K562 (cell line): ENCODE data around the gene KCNQ5. TPM values are rescaled to one million over a fixed set of nuclear protein-coding genes. Genes with fewer than 3 reads are reported as not detected.

Experiments used
- ATAC-seq: fragments of 200-7000 bp; cut with Tn5 transposase; 3 replicates; pipeline ENCODE4 v1.9.1; 2020; ENCODE audit warnings: moderate library complexity
- BruUV-seq: library from RNA; stranded (reverse); fragments of 400-500 nt; replicated peaks from 2 replicates; lab custom pipeline; 2021; lab: Mats Ljungman, UMichigan
- CTCF ChIA-PET: fragments of 300-600 bp; formaldehyde crosslinking; extraction: SDS; loops from one replicate; lab custom pipeline; 2021; ENCODE audit warnings: low intra/inter-chr PET ratio; lab: Yijun Ruan, JAX
- POLR2A ChIA-PET: fragments of 300-600, 350-650 bp; sonication (Branson Sonifier 250); formaldehyde crosslinking; extraction: SDS; loops from one replicate; lab custom pipeline; 2021; ENCODE audit warnings: antibody characterized with exemption, inconsistent platforms; lab: Yijun Ruan, JAX
- DNase-seq, 4 experiments: peaks; one replicate each; pipeline versions ENCODE4 v3.0.0 to v3.0.0-alpha.2; 2011 to 2018; ENCODE audit warnings: low spot score in 3 of 4, mixed read lengths in 3 of 4; ENCODE audit errors: extremely low read depth in 1 of 4
- FAIRE-seq: peaks from 2 replicates; lab custom pipeline; 2011; peaks lifted over from hg19 to GRCh38; lab: Jason Lieb, UNC
- H2AFZ ChIP-seq: 2 replicates; pipeline ENCODE4 v1.6.0; 2011; ENCODE audit warnings: low read depth, low read length, control low read depth, inconsistent platforms
- H3K27ac ChIP-seq: fragments of 200-600 bp; 3 replicates; pipeline ENCODE4 v1.8.0; 2011; ENCODE audit warnings: low read depth, mild to moderate bottlenecking, control low read depth, inconsistent platforms, low read length, moderate library complexity, mixed read lengths; ENCODE audit errors: extremely low read depth
- H3K27me3 ChIP-seq, 2 experiments: fragments of 300-600 bp in 1 of 2; 2 replicates in 1 of 2; 3 replicates in 1 of 2; pipeline versions ENCODE4 v1.6.0 to v1.8.0; 2011; ENCODE audit warnings: inconsistent platforms in 2 of 2, low read length in 2 of 2, mild to moderate bottlenecking in 1 of 2, mixed read lengths in 1 of 2, moderate library complexity in 1 of 2; ENCODE audit not compliant: control insufficient read depth in 2 of 2, insufficient read depth in 2 of 2
- H3K36me3 ChIP-seq: fragments of 300-600 bp; 3 replicates; pipeline ENCODE4 v1.8.0; 2011; ENCODE audit warnings: mild to moderate bottlenecking, low read length, inconsistent platforms; ENCODE audit not compliant: control insufficient read depth, insufficient read depth
- H3K4me1 ChIP-seq, 2 experiments: fragments of 200-600 bp in 1 of 2; replicated peaks in 1 of 2; 2 replicates in 1 of 2; 3 replicates in 1 of 2; pipeline versions ENCODE4 v1.5.1 to v1.8.0; 2011; ENCODE audit warnings: inconsistent platforms in 2 of 2, low read length in 2 of 2, mild to moderate bottlenecking in 1 of 2, mixed read lengths in 1 of 2, moderate library complexity in 1 of 2; ENCODE audit not compliant: control insufficient read depth in 2 of 2, insufficient read depth in 2 of 2
- H3K4me2 ChIP-seq: 2 replicates; pipeline ENCODE4 v1.6.1; 2011; ENCODE audit warnings: low read length, control low read depth, inconsistent platforms, mixed read lengths; ENCODE audit not compliant: insufficient read depth
- H3K4me3 ChIP-seq: fragments of 200-600 bp; sonication (generic), shearing (Covaris generic); 2 replicates; pipeline ENCODE4 v1.5.1; 2016; ENCODE audit warnings: control low read depth, inconsistent platforms
- H3K79me2 ChIP-seq: fragments of 200-600 bp; 3 replicates; pipeline ENCODE4 v1.8.0; 2011; ENCODE audit warnings: low read length, inconsistent platforms; ENCODE audit not compliant: control insufficient read depth, insufficient read depth
- H3K9ac ChIP-seq, 2 experiments: 2 replicates each; pipeline versions ENCODE4 v1.6.0 to v1.6.1; 2011; ENCODE audit warnings: low read depth in 2 of 2, low read length in 2 of 2, control low read depth in 1 of 2, inconsistent platforms in 1 of 2, mild to moderate bottlenecking in 1 of 2, mixed read lengths in 1 of 2; ENCODE audit not compliant: insufficient read depth in 1 of 2
- H3K9me1 ChIP-seq: one replicate; pipeline ENCODE4 v1.6.0; 2011; ENCODE audit warnings: inconsistent platforms, mild to moderate bottlenecking, low read length, moderate library complexity; ENCODE audit not compliant: control insufficient read depth, insufficient read depth
- H3K9me3 ChIP-seq: replicated peaks from 2 replicates; pipeline ENCODE4 v1.5.1; 2011; ENCODE audit warnings: low read depth, low read length, inconsistent platforms; ENCODE audit not compliant: control insufficient read depth, insufficient read depth
- H4K20me1 ChIP-seq: replicated peaks from 2 replicates; pipeline ENCODE4 v1.6.1; 2011; ENCODE audit warnings: low read length, inconsistent platforms, mixed read lengths; ENCODE audit not compliant: control insufficient read depth, insufficient read depth
- EHMT2 ChIP-seq: fragments of 450-650 bp; IDR thresholded peaks from 2 replicates; pipeline ENCODE4 v1.6.1; 2018; ENCODE audit warnings: antibody characterized with exemption
- ELK3 ChIP-seq: fragments of 450-650 bp; formaldehyde crosslinking; IDR thresholded peaks from 2 replicates; pipeline ENCODE4 v1.4.0; 2020; ENCODE audit warnings: mild to moderate bottlenecking
- FUS ChIP-seq: fragments of 200-400 bp; formaldehyde crosslinking; optimal IDR thresholded peaks from 2 replicates; pipeline ENCODE3; 2017; ENCODE audit warnings: low read depth, low read length
- GATAD2A ChIP-seq: fragments of 450-650 bp; IDR thresholded peaks from 2 replicates; pipeline ENCODE4 v1.6.1; 2017
- NCOR1 ChIP-seq: fragments of 450-650 bp; IDR thresholded peaks from 2 replicates; pipeline ENCODE4 v1.6.1; 2016; ENCODE audit warnings: mild to moderate bottlenecking, moderate library complexity
- PURB ChIP-seq: sonication (generic); formaldehyde crosslinking; IDR thresholded peaks from 2 replicates; pipeline ENCODE4 v1.9.0; 2021; ENCODE audit warnings: low read depth, mild to moderate bottlenecking, missing genetic modification reagents
- ZNF212 ChIP-seq: fragments of 450-650 bp; formaldehyde crosslinking; IDR thresholded peaks from 2 replicates; pipeline ENCODE4 v1.4.0; 2020; ENCODE audit warnings: mild to moderate bottlenecking
- WGBS: fragments of 100-300 bp; shearing (Covaris generic); methylation state at CpG from one replicate; pipeline ENCODE4 v1.1.6; 2016; ENCODE audit warnings: low coverage, mixed read lengths; ENCODE audit not compliant: insufficient coverage; ENCODE audit errors: missing lambda C conversion rate; 5-methylcytosine and 5-hydroxymethylcytosine counted together
- in situ Hi-C: fragments of 300-500 bp; cut with MboI; formaldehyde crosslinking; loops from 4 replicates; pipeline ENCODE4 v1.15.0; 2018; ENCODE audit warnings: inconsistent platforms, mixed read lengths
- intact Hi-C: fragments of 100-400 bp; cut with micrococcal nuclease; formaldehyde crosslinking; loops from 2 replicates; pipeline ENCODE4 v1.14.2; 2022
- polyA plus RNA-seq, 8 experiments: library from polyadenylated mRNA; depleted of rRNA in 4 of 8; stranded (reverse) in 5 of 8; unstranded in 3 of 8; fragments of >200 nt; fragmentation: Nextera tagmentation in 2 of 8; fragmentation: Illumina TruSeq in 1 of 8; extraction: Ambion mirVana in 2 of 8; extraction: Trizol in 1 of 8; gene quantifications; 2 replicates each; pipeline versions ENCODE4 v1.2.1 to v1.2.3, GENCODE V29; 2011 to 2014; ENCODE audit warnings: inconsistent platforms in 1 of 8, missing spikeins in 1 of 8
- total RNA-seq, 7 experiments: library from RNA; depleted of rRNA in 6 of 7; stranded (reverse); fragments of >200 nt in 6 of 7; fragmentation: Illumina TruSeq in 2 of 7; extraction: Trizol in 2 of 7; gene quantifications; 2 replicates each; pipeline versions ENCODE4 v1.2.1 to v1.2.3, GENCODE V29; 2011 to 2021; ENCODE audit warnings: low replicate concordance in 1 of 7

Gene KCNQ5
- total and polyA plus RNA-seq, 9 of the 15 experiments (the other 6 are each of a cell fraction or from before 2014, with no cell fraction given): 0.31 to 5.9 (median 2.6) TPM

GRCh38 chr6:72835749-72836148, 213.9 kb downstream of the KCNQ5 start:
- POLR2A ChIA-PET: no interaction called here
- Histone ChIP-seq H3K36me3 (no peaks in the 10 kb centered on the region), H3K9me3 (no peaks in the 10 kb centered on the region)
- no peak for ATAC-seq
- TF ChIP-seq GATAD2A (no peak), FUS (no peak), PURB (CRISPR knock-in tag) (no peak), ZNF212 (CRISPR knock-in tag) (no peak), NCOR1 (no peak), EHMT2 (no peak), ELK3 (CRISPR knock-in tag) (no peak)
- TF ChIP-seq, all 486 proteins: peak for 0
- no peak overlapping the region for H3K27ac ChIP-seq
- in situ Hi-C loops (no loop called here), intact Hi-C loops (no loop called here)
- 33% methylated on average over 1 of the region's 1 CpG for whole genome bisulfite sequencing
- no peaks in the 10 kb centered on the region for H3K9me1 ChIP-seq
- no peak overlapping the region for H3K9ac ChIP-seq
- no peak for FAIRE-seq
- H3K79me2 ChIP-seq: no peaks in the 10 kb centered on the region
- no peaks in the 10 kb centered on the region for H3K27me3 ChIP-seq
- H3K4me1 ChIP-seq: no peaks in the 10 kb centered on the region
- no peak overlapping the region for H2AFZ ChIP-seq
- CTCF ChIA-PET: no interaction called here
- no peak for DNase-seq
- H3K4me2 ChIP-seq: no peak overlapping the region
- H4K20me1 ChIP-seq: no peaks in the 10 kb centered on the region
- H3K4me3 ChIP-seq: no peak overlapping the region
- BruUV-seq: no TSS peak
